B cell (primary cell): ENCODE data around the gene OCA2. TPM values are rescaled to one million over a fixed set of nuclear protein-coding genes. Genes with fewer than 3 reads are reported as not detected.

ENCODE experiments used
- ATAC-seq: fragments of 200-7000 bp; cut with Tn5 transposase; one replicate; pipeline ENCODE4 v1.10.0; 2021; ENCODE audit warnings: low read depth, mild to moderate bottlenecking, moderate number of reproducible peaks, moderate library complexity
- CTCF ChIA-PET: fragments of 350-600 bp; sonication (Branson Sonifier 250); formaldehyde crosslinking; loops from one replicate; lab custom pipeline; 2021; ENCODE audit warnings: antibody characterized with exemption, inconsistent platforms; lab: Charles Lee
- POLR2A ChIA-PET: fragments of 350-600 bp; sonication (Branson Sonifier 250); formaldehyde crosslinking; loops from one replicate; lab custom pipeline; 2021; ENCODE audit warnings: antibody characterized with exemption; lab: Charles Lee
- DNase-seq: peaks from one replicate; pipeline ENCODE4 v3.0.0; 2013
- H2AFZ ChIP-seq: 2 replicates; pipeline ENCODE4 v1.6.1; 2012; ENCODE audit warnings: mild to moderate bottlenecking, low read depth, low read length; ENCODE audit not compliant: insufficient read depth, poor library complexity, severe bottlenecking
- H3K27ac ChIP-seq, 2 donors: 1 replicate in 1 of 2; 2 replicates in 1 of 2; pipeline ENCODE4 v1.5.1; 2012 to 2013; ENCODE audit warnings: low read length in 2 of 2, mild to moderate bottlenecking in 2 of 2, moderate library complexity in 1 of 2
- H3K27me3 ChIP-seq, 4 experiments: fragments of 200-600 bp in 1 of 4; sonication (generic) in 1 of 4; replicated peaks in 1 of 4; 1 replicate in 2 of 4; 2 replicates in 2 of 4; pipeline versions ENCODE4 v1.6.1 to v1.7.0; 2013 to 2016; ENCODE audit warnings: low read length in 3 of 4, mild to moderate bottlenecking in 2 of 4, mixed read lengths in 1 of 4, moderate library complexity in 1 of 4; ENCODE audit not compliant: insufficient read depth in 4 of 4, control insufficient read depth in 3 of 4; ENCODE audit errors: control extremely low read depth in 1 of 4
- H3K36me3 ChIP-seq, 2 experiments: replicated peaks in 1 of 2; 1 replicate in 1 of 2; 2 replicates in 1 of 2; pipeline versions ENCODE4 v1.6.1 to v1.7.1; 2013; ENCODE audit warnings: low read length in 1 of 2; ENCODE audit not compliant: insufficient read depth in 2 of 2, control insufficient read depth in 1 of 2; ENCODE audit errors: control extremely low read depth in 1 of 2, extremely low read depth in 1 of 2
- H3K4me1 ChIP-seq, 2 donors: fragments of 200-600 bp in 1 of 2; sonication (generic) in 1 of 2; 1 replicate in 1 of 2; 2 replicates in 1 of 2; pipeline versions ENCODE4 v1.5.1 to v1.6.1; 2013 to 2017; ENCODE audit warnings: low read length in 2 of 2; ENCODE audit not compliant: control insufficient read depth in 2 of 2, insufficient read depth in 2 of 2
- H3K4me2 ChIP-seq: replicated peaks from 2 replicates; pipeline ENCODE3; 2012; ENCODE audit warnings: mild to moderate bottlenecking, low read depth, low read length; ENCODE audit not compliant: poor library complexity, severe bottlenecking
- H3K4me3 ChIP-seq, 5 experiments: fragments of 200-600 bp in 1 of 5; sonication (generic) in 1 of 5; 1 replicate in 3 of 5; 2 replicates in 2 of 5; pipeline versions ENCODE4 v1.5.1 to v1.7.0; 2011 to 2016; ENCODE audit warnings: low read length in 4 of 5, mild to moderate bottlenecking in 4 of 5, low read depth in 2 of 5, control low read depth in 1 of 5, moderate library complexity in 1 of 5; ENCODE audit not compliant: insufficient read depth in 1 of 5; ENCODE audit errors: control extremely low read depth in 1 of 5, extremely low read depth in 1 of 5
- H3K79me2 ChIP-seq: fragments of 200-600 bp; sonication (generic); one replicate; pipeline ENCODE4 v1.6.0; 2016; ENCODE audit warnings: low read length; ENCODE audit not compliant: control insufficient read depth, insufficient read depth
- H3K9ac ChIP-seq: fragments of 200-600 bp; sonication (generic); 2 replicates; pipeline ENCODE4 v1.6.1; 2017; ENCODE audit warnings: mild to moderate bottlenecking, low read length, moderate library complexity
- H3K9me3 ChIP-seq, 3 donors: one replicate each; pipeline versions ENCODE4 v1.6.1 to v1.7.1; 2013; ENCODE audit warnings: low read length in 2 of 3; ENCODE audit not compliant: control insufficient read depth in 2 of 3, insufficient read depth in 1 of 3; ENCODE audit errors: control extremely low read depth in 1 of 3
- H4K20me1 ChIP-seq: 2 replicates; pipeline ENCODE4 v1.6.0; 2012; ENCODE audit warnings: mild to moderate bottlenecking, low read length; ENCODE audit not compliant: insufficient read depth, control insufficient read depth, poor library complexity, severe bottlenecking
- H3K27ac Mint-ChIP-seq: one replicate; pipeline ENCODE4 v1.8.0; 2021; ENCODE audit warnings: mixed read lengths
- H3K27me3 Mint-ChIP-seq: one replicate; pipeline ENCODE4 v1.8.0; 2021; ENCODE audit warnings: mixed read lengths
- H3K4me1 Mint-ChIP-seq: one replicate; pipeline ENCODE4 v1.8.0; 2021; ENCODE audit warnings: mixed read lengths
- H3K4me3 Mint-ChIP-seq: one replicate; pipeline ENCODE4 v1.8.0; 2021; ENCODE audit warnings: mixed read lengths
- H3K9me3 Mint-ChIP-seq: one replicate; pipeline ENCODE4 v1.8.0; 2022; ENCODE audit warnings: mixed read lengths; ENCODE audit not compliant: insufficient read depth
- EZH2 ChIP-seq: IDR thresholded peaks from 2 replicates; pipeline ENCODE4 v1.6.1; 2012; ENCODE audit warnings: borderline replicate concordance, low read depth, mild to moderate bottlenecking, moderate library complexity, low read length; ENCODE audit not compliant: insufficient read depth, poor library complexity, severe bottlenecking
- WGBS: methylation state at CpG from one replicate; pipeline ENCODE4 v1.1.5; 2013; ENCODE audit warnings: missing lambda C conversion rate; ENCODE audit not compliant: insufficient coverage; 5-methylcytosine and 5-hydroxymethylcytosine counted together
- intact Hi-C: fragments of 100-400 bp; cut with micrococcal nuclease; formaldehyde crosslinking; loops from one replicate; pipeline ENCODE4 v1.10.0; 2022
- polyA plus RNA-seq: library from polyadenylated mRNA; depleted of rRNA; stranded (reverse); fragments of >200 nt; gene quantifications from 2 replicates; pipeline ENCODE4 v1.2.3, GENCODE V29; 2012
- total RNA-seq, 2 donors: library from RNA; stranded (reverse); fragments of 120-200 nt in 1 of 2; gene quantifications; 1 replicate in 1 of 2; 2 replicates in 1 of 2; pipeline versions ENCODE4 v1.2.3 to v1.2.4, GENCODE V29; 2013 to 2022
- TF ChIP-seq, protein P1 (sequence below): fragments of 200-600 bp; IDR thresholded peaks from one replicate; pipeline ENCODE4 v1.8.0; 2022; ENCODE audit warnings: antibody characterized with exemption, mild to moderate bottlenecking

OCA2 gene
- total and polyA plus RNA-seq, 2 donors (not counting 1 experiment from before 2014, with no cell fraction given): 0.12 TPM; not detected in 1

DNA sequence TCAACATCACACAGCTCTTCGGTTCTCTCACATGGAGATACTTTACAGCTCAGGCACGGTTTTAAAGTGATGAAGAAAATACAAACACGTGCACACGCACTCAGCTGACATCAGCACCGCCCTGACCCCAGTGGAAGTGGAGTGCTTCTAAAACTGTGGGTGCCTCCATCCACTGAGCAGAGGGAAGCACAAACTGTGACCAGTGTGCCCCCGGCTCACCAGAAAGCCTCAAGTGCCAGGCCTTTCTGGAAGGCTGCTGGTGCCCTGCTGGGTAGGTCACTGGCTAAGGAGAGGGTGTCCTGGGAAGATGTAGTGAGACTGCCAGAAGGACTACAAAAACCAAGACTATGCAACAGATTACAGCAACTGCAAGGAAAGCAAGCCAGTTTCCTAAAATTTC is 78.5 kb downstream of the OCA2 start:
- Histone ChIP-seq H4K20me1 (no peaks in the 10 kb centered on the region), H3K4me3 (no peak overlapping the region), H3K9me3 (no peaks in the 10 kb centered on the region), H3K36me3 (no peaks in the 10 kb centered on the region), H3K79me2 (no peaks in the 10 kb centered on the region), H3K4me2 (no peak overlapping the region), H3K27ac (no peak overlapping the region), H3K9ac (no peak overlapping the region), H3K4me1 (no peaks in the 10 kb centered on the region), H3K27me3 (no peaks in the 10 kb centered on the region), H2AFZ (no peak overlapping the region)
- TF ChIP-seq EZH2: no peak
- TF ChIP-seq, protein P1, sequence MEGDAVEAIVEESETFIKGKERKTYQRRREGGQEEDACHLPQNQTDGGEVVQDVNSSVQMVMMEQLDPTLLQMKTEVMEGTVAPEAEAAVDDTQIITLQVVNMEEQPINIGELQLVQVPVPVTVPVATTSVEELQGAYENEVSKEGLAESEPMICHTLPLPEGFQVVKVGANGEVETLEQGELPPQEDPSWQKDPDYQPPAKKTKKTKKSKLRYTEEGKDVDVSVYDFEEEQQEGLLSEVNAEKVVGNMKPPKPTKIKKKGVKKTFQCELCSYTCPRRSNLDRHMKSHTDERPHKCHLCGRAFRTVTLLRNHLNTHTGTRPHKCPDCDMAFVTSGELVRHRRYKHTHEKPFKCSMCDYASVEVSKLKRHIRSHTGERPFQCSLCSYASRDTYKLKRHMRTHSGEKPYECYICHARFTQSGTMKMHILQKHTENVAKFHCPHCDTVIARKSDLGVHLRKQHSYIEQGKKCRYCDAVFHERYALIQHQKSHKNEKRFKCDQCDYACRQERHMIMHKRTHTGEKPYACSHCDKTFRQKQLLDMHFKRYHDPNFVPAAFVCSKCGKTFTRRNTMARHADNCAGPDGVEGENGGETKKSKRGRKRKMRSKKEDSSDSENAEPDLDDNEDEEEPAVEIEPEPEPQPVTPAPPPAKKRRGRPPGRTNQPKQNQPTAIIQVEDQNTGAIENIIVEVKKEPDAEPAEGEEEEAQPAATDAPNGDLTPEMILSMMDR: no peak
- POLR2A ChIA-PET: no interaction called here
- H3K4me1 Mint-ChIP-seq: no peaks in the 10 kb centered on the region
- intact Hi-C loops: no loop called here
- no peaks in the 10 kb centered on the region for H3K9me3 Mint-ChIP-seq
- H3K27me3 Mint-ChIP-seq: no peaks in the 10 kb centered on the region
- 90% methylated on average over 6 of the region's 6 CpGs for WGBS
- ATAC-seq (no peak), DNase-seq (no peak)
- CTCF ChIA-PET: no interaction called here
- no peak overlapping the region for H3K27ac Mint-ChIP-seq
- H3K4me3 Mint-ChIP-seq: no peak overlapping the region

DNA sequence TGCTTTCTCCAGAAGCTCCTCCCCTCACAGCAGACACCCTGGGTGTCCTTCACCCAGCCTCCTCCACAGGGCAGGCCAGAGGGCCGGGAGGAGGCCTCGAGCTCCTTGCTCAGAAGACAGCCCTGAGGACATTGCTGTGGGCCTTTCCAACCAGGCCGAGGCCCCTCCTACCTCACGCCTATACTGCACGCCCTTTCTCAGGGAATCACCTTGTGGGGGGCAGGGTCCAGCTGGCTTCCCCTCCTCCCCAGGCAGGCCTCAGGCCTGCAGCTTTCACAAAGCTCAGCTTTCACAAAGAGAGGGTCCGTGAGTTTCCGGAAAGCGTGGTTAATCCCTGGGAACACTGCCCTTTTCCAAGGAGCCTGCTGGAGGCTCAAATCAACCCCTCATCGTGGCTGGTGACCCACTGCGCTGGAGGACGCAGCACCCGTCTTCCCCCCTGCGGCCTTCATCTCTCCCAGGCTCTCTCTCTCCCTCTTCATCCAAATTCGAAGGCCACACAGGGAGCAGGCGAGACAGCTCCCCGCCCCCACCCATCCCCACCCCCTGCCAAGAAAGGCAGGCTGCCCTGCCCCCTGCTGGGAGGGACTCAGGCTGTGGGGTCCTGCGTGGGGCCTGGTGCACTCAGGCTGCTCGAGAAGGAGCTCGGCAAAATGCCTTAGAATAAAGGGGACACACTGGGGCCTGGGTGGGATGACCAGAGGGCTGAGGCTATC is 79.4 kb downstream of the OCA2 start:
- H3K9me3 ChIP-seq: no peaks in the 10 kb centered on the region
- WGBS: 92% methylated on average over 16 of the region's 19 CpGs
- H2AFZ ChIP-seq: no peak overlapping the region
- H3K4me3 Mint-ChIP-seq: no peak overlapping the region
- no peaks in the 10 kb centered on the region for H3K9me3 Mint-ChIP-seq
- no peaks in the 10 kb centered on the region for H3K79me2 ChIP-seq
- H3K27ac ChIP-seq: no peak overlapping the region
- no peak overlapping the region for H3K9ac ChIP-seq
- ATAC-seq (no peak), DNase-seq (no peak)
- no peak for TF ChIP-seq EZH2
- CTCF ChIA-PET: no interaction called here
- intact Hi-C loops: no loop called here
- no peaks in the 10 kb centered on the region for H3K36me3 ChIP-seq
- H3K4me2 ChIP-seq: no peak overlapping the region
- H4K20me1 ChIP-seq: no peaks in the 10 kb centered on the region
- H3K27me3 Mint-ChIP-seq: no peaks in the 10 kb centered on the region
- no peaks in the 10 kb centered on the region for H3K4me1 Mint-ChIP-seq
- POLR2A ChIA-PET: no interaction called here
- H3K27ac Mint-ChIP-seq: no peak overlapping the region
- no peaks in the 10 kb centered on the region for H3K27me3 ChIP-seq
- no peak overlapping the region for H3K4me3 ChIP-seq
- no peaks in the 10 kb centered on the region for H3K4me1 ChIP-seq
